ENCODE measurements around the gene OLFM1.
A peak's percentile ranks its signal among the peaks of the same experiment; 100 is the strongest.

Gene OLFM1

DNA sequence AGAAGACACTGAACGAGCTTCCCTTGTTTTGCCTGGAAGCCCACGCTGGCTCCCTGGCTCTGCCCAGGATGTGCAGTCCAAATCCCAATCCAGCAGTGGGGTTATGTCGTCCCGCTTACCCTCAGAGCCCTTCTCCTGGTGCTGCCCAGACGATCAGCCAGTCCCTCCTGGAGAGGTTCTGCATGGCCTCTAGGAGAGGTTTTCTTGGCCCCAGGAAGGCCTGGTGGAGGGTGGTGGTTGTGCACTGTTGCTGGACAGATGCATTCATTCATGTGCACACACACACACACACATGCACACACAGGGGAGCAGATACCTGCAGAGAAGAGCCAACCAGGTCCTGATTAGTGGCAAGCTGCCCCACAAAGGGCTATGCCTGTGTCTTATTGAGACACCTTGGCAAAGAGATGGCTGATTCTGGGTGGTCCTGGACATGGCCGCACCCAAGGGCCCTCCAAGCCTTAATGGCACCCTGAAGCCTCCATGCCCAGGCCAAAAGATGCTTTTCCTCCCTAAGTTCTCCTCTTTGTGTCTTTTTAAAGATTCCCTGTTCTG lies 10.5 kb upstream of the OLFM1 start:
- Histone ChIP-seq H3K4me3 (ENCODE audit: low read length in 2 of 2) (peak overlapping the region in 1 of 2 donors; percentile 78), H3K36me3 (ENCODE audit: control insufficient read depth in 2 of 2, insufficient read depth in 2 of 2, low read length in 2 of 2) (peaks cover 0 to 2% of the 10 kb centered on the region in 2 donors), H3K27ac (ENCODE audit: low read length) (no peak overlapping the region), H3K4me1 (ENCODE audit: control insufficient read depth, insufficient read depth, low read length) (peaks cover 20% of the 10 kb centered on the region), H3K9ac (ENCODE audit: low read length in 2 of 2) (no peak overlapping the region), H3K27me3 (ENCODE audit: control insufficient read depth in 1 of 2, insufficient read depth in 2 of 2, low read length in 2 of 2) (peaks cover 0 to 5% of the 10 kb centered on the region in 2 donors), H3K9me3 (ENCODE audit: control insufficient read depth in 2 of 2, low read length in 2 of 2) (no peaks in the 10 kb centered on the region)

DNA sequence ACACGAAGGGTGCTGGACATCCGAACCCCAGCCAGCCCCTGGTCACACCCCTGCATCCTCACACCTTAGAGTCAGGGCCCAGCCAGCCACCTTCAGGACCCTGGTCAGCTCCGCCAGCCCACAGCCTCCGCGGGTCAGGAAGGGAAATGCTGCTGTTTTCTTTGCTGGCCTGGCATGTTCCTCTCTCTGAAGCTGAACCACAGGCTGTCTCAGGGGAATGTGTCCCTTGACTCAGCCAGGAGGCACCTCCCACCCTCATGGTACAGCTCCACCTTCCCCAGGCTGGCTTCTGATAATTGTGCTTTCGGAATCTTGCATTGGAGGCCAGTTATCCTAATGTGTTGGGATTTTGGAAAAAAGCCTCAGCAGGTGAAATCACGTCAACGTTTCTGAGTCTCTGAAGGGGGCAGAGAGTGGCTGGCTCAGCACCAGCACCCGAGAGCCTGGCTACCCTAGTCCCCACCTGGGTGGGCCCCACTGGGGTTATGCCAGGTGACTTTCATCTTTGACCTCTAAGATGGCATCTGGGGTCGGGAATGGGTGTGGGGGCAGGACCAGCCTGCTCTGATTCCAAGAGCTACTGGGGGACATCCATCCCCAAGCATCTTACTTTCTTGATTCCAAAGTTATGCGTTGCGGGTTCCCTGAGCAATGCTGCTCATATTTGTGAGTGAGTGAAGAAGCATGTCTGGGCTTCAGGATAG lies 9.8 kb upstream of the OLFM1 start:
- peaks cover 0 to 2% of the 10 kb centered on the region in 2 donors for H3K36me3 ChIP-seq (ENCODE audit: control insufficient read depth in 2 of 2, insufficient read depth in 2 of 2, low read length in 2 of 2)
- H3K4me3 ChIP-seq (ENCODE audit: low read length in 2 of 2) = no peak overlapping the region
- no peak overlapping the region for H3K9ac ChIP-seq (ENCODE audit: low read length in 2 of 2)
- peaks cover 0 to 6% of the 10 kb centered on the region in 2 donors for H3K27me3 ChIP-seq (ENCODE audit: control insufficient read depth in 1 of 2, insufficient read depth in 2 of 2, low read length in 2 of 2)
- no peaks in the 10 kb centered on the region for H3K9me3 ChIP-seq (ENCODE audit: control insufficient read depth in 2 of 2, low read length in 2 of 2)
- H3K27ac ChIP-seq (ENCODE audit: low read length) = no peak overlapping the region
- H3K4me1 ChIP-seq (ENCODE audit: control insufficient read depth, insufficient read depth, low read length) = peaks cover 20% of the 10 kb centered on the region

DNA sequence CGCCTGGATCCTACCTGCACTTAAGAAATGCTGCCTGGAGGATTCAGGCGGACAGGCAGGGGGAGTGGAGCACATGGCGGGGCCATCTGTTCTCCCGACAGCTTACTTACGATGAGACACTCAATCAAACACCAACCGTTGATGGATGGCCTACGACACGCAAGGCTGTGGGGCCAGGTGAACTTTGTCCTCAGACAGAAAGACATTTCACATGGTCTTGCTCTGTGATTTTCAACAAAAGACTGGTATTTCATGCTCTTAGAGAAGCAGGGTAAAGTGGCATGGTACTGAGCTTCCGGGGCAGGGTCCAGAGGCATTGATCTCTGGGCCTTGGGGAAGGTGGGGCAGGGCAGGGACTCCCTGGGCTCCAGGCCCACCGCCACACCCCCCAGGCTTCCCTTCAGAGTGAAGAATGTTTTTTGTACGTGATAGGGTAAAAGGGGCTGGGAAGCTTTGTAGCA lies 9.1 kb upstream of the OLFM1 start:
- H3K4me3 ChIP-seq (ENCODE audit: low read length in 2 of 2) = no peak overlapping the region
- peaks cover 0 to 2% of the 10 kb centered on the region in 2 donors for H3K36me3 ChIP-seq (ENCODE audit: control insufficient read depth in 2 of 2, insufficient read depth in 2 of 2, low read length in 2 of 2)
- H3K27ac ChIP-seq (ENCODE audit: low read length) = no peak overlapping the region
- H3K27me3 ChIP-seq (ENCODE audit: control insufficient read depth in 1 of 2, insufficient read depth in 2 of 2, low read length in 2 of 2) = peaks cover 0 to 6% of the 10 kb centered on the region in 2 donors
- no peaks in the 10 kb centered on the region for H3K9me3 ChIP-seq (ENCODE audit: control insufficient read depth in 2 of 2, low read length in 2 of 2)
- peaks cover 21% of the 10 kb centered on the region for H3K4me1 ChIP-seq (ENCODE audit: control insufficient read depth, insufficient read depth, low read length)
- H3K9ac ChIP-seq (ENCODE audit: low read length in 2 of 2) = no peak overlapping the region

DNA sequence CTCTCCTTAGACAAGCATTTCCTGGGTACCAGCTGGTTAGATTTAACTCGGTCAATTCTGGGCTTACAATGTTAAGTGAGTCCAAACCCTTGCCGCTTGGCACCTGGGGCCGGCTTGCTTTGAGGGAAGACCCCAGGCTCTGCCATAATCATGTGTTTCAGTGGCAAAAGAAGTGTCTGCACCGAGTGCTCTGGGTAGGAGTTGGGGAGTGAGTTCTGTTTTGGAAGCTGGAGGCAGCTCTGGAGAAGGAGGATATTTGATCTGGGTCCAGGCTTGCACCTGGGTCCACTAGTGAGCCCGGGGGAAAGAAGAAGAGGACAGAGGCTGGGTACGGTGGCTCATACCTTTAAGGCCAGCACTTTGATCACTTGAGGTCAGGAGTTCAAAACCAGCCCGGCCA lies 8.4 kb upstream of the OLFM1 start:
- peaks cover 0 to 2% of the 10 kb centered on the region in 2 donors for H3K36me3 ChIP-seq (ENCODE audit: control insufficient read depth in 2 of 2, insufficient read depth in 2 of 2, low read length in 2 of 2)
- peaks cover 27% of the 10 kb centered on the region for H3K4me1 ChIP-seq (ENCODE audit: control insufficient read depth, insufficient read depth, low read length)
- H3K27me3 ChIP-seq (ENCODE audit: control insufficient read depth in 1 of 2, insufficient read depth in 2 of 2, low read length in 2 of 2) = peaks cover 0 to 6% of the 10 kb centered on the region in 2 donors
- no peaks in the 10 kb centered on the region for H3K9me3 ChIP-seq (ENCODE audit: control insufficient read depth in 2 of 2, low read length in 2 of 2)
- H3K9ac ChIP-seq (ENCODE audit: low read length in 2 of 2) = no peak overlapping the region
- no peak overlapping the region for H3K4me3 ChIP-seq (ENCODE audit: low read length in 2 of 2)
- H3K27ac ChIP-seq (ENCODE audit: low read length) = no peak overlapping the region

- Histone ChIP-seq H3K27me3 (ENCODE audit: control insufficient read depth in 1 of 2, insufficient read depth in 2 of 2, low read length in 2 of 2) (peaks cover 0 to 6% of the 10 kb centered on the region in 2 donors), H3K4me3 (ENCODE audit: low read length in 2 of 2) (no peak overlapping the region), H3K9ac (ENCODE audit: low read length in 2 of 2) (no peak overlapping the region), H3K9me3 (ENCODE audit: control insufficient read depth in 2 of 2, low read length in 2 of 2) (no peaks in the 10 kb centered on the region), H3K36me3 (ENCODE audit: control insufficient read depth in 2 of 2, insufficient read depth in 2 of 2, low read length in 2 of 2) (peaks cover 0 to 2% of the 10 kb centered on the region in 2 donors), H3K4me1 (ENCODE audit: control insufficient read depth, insufficient read depth, low read length) (peaks cover 26% of the 10 kb centered on the region), H3K27ac (ENCODE audit: low read length) (no peak overlapping the region)
These were observed 7.8 kb upstream of the OLFM1 start for GRCh38 chr9:135079676-135080075.

GRCh38 chr9:135080286-135081263 lies 6.9 kb upstream of the OLFM1 start:
- Histone ChIP-seq H3K27ac (ENCODE audit: low read length) (no peak overlapping the region), H3K9ac (ENCODE audit: low read length in 2 of 2) (no peak overlapping the region), H3K36me3 (ENCODE audit: control insufficient read depth in 2 of 2, insufficient read depth in 2 of 2, low read length in 2 of 2) (peaks cover 0 to 2% of the 10 kb centered on the region in 2 donors), H3K4me1 (ENCODE audit: control insufficient read depth, insufficient read depth, low read length) (peaks cover 23% of the 10 kb centered on the region), H3K4me3 (ENCODE audit: low read length in 2 of 2) (no peak overlapping the region), H3K9me3 (ENCODE audit: control insufficient read depth in 2 of 2, low read length in 2 of 2) (no peaks in the 10 kb centered on the region), H3K27me3 (ENCODE audit: control insufficient read depth in 1 of 2, insufficient read depth in 2 of 2, low read length in 2 of 2) (peaks cover 2 to 7% of the 10 kb centered on the region in 2 donors)

DNA sequence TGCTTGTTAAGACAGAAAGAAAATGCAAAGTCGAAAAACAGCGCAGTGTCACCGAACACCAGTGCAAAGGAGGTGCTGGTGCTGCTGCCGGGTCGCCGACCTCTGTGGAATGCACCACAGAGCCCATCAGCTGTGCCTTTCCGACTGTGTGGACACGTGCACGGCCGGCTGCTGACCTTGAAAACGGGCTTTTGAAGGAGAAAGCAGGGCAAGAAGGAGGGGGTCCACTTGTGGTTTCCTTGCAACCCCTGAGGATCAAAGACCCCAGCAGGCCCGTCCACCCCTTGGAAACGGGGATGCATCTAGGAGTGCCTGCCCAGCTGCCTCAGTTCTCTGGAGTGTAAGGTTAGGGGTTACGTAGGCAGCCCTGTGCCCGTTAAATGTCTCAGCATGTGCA lies 6.2 kb upstream of the OLFM1 start:
- Histone ChIP-seq H3K27ac (ENCODE audit: low read length) (no peak overlapping the region), H3K27me3 (ENCODE audit: control insufficient read depth in 1 of 2, insufficient read depth in 2 of 2, low read length in 2 of 2) (peaks cover 7% of the 10 kb centered on the region in 2 donors), H3K36me3 (ENCODE audit: control insufficient read depth in 2 of 2, insufficient read depth in 2 of 2, low read length in 2 of 2) (peaks cover 0 to 2% of the 10 kb centered on the region in 2 donors), H3K9me3 (ENCODE audit: control insufficient read depth in 2 of 2, low read length in 2 of 2) (no peaks in the 10 kb centered on the region), H3K4me3 (ENCODE audit: low read length in 2 of 2) (no peak overlapping the region), H3K9ac (ENCODE audit: low read length in 2 of 2) (no peak overlapping the region), H3K4me1 (ENCODE audit: control insufficient read depth, insufficient read depth, low read length) (peaks cover 22% of the 10 kb centered on the region)

DNA sequence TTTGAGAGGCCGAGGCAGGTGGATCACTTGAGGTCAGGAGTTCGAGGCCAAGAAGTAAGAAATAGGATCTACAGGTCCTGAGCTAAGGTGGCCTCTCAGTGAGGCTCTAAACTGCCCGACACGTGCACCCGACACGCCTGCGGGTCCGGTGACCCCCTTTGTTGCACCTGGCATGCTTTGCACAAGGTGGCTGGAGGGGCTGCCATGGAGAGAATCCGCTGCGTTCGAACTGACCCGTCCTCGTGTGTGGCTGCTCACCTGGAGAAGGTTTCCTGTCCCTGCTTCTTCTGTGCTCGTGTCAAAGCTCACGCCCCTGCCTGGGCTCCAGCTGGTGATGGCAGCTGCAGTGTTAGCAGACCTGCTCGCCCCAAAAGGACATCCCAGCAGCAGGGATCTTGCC lies 5.7 kb upstream of the OLFM1 start:
- H3K4me1 ChIP-seq (ENCODE audit: control insufficient read depth, insufficient read depth, low read length) = peaks cover 22% of the 10 kb centered on the region
- peaks cover 0 to 2% of the 10 kb centered on the region in 2 donors for H3K36me3 ChIP-seq (ENCODE audit: control insufficient read depth in 2 of 2, insufficient read depth in 2 of 2, low read length in 2 of 2)
- H3K27me3 ChIP-seq (ENCODE audit: control insufficient read depth in 1 of 2, insufficient read depth in 2 of 2, low read length in 2 of 2) = peaks cover 7 to 10% of the 10 kb centered on the region in 2 donors
- H3K27ac ChIP-seq (ENCODE audit: low read length) = no peak overlapping the region
- no peak overlapping the region for H3K9ac ChIP-seq (ENCODE audit: low read length in 2 of 2)
- no peaks in the 10 kb centered on the region for H3K9me3 ChIP-seq (ENCODE audit: control insufficient read depth in 2 of 2, low read length in 2 of 2)
- no peak overlapping the region for H3K4me3 ChIP-seq (ENCODE audit: low read length in 2 of 2)

DNA sequence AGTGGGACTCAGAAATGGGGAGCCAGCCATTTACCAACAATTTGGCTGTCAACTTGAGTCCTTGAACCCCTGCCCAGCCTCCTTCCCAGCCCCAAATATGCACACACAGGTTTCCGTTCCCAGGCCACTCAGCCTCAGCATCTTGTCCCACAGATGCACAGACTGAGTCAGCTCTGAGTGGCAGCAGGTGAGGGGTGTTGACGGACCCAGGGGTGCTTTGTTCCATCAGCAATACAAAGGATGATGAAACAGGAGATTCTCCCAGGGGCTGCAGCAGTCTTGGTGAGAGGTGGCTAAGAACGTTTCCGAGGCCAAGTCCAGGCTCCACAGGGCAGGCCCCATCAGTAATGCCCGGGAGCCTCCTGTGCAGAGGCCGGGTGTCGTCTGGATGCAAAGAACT lies 4.9 kb upstream of the OLFM1 start:
- Histone ChIP-seq H3K9me3 (ENCODE audit: control insufficient read depth in 2 of 2, low read length in 2 of 2) (no peaks in the 10 kb centered on the region), H3K4me3 (ENCODE audit: low read length in 2 of 2) (no peak overlapping the region), H3K4me1 (ENCODE audit: control insufficient read depth, insufficient read depth, low read length) (peaks cover 25% of the 10 kb centered on the region), H3K9ac (ENCODE audit: low read length in 2 of 2) (no peak overlapping the region), H3K36me3 (ENCODE audit: control insufficient read depth in 2 of 2, insufficient read depth in 2 of 2, low read length in 2 of 2) (peaks cover 0 to 2% of the 10 kb centered on the region in 2 donors), H3K27me3 (ENCODE audit: control insufficient read depth in 1 of 2, insufficient read depth in 2 of 2, low read length in 2 of 2) (peaks cover 8 to 15% of the 10 kb centered on the region in 2 donors), H3K27ac (ENCODE audit: low read length) (no peak overlapping the region)

DNA sequence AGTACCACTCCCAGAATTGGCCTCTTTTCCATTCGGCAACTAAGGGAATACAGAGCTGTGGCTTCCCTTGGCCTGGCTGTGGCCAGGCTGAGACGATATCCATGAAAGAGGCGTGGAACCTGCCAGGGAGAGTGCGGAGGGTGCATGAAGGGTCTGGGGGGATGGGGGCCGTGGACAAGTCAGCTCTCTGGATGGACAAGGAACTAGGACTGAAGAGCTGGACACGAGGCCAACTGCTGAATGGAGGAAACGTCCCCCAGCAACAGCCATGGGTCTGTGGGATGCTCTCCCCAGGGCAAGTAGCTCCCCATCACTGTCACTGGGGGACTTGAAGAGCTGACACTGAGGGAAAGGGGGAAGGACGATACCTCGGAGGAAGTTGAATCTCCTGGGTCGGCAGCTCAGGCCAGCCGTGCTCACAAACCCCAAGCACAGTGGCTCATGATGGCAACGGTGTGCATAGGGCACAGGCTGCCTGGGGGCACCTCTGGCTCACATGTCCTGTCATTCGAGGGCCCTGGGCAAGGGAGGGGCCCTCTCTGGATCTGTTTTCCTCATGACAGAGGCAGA lies 4.1 kb upstream of the OLFM1 start:
- Histone ChIP-seq H3K4me3 (ENCODE audit: low read length in 2 of 2) (no peak overlapping the region), H3K9ac (ENCODE audit: low read length in 2 of 2) (no peak overlapping the region), H3K9me3 (ENCODE audit: control insufficient read depth in 2 of 2, low read length in 2 of 2) (no peaks in the 10 kb centered on the region), H3K4me1 (ENCODE audit: control insufficient read depth, insufficient read depth, low read length) (peaks cover 30% of the 10 kb centered on the region), H3K27ac (ENCODE audit: low read length) (no peak overlapping the region), H3K27me3 (ENCODE audit: control insufficient read depth in 1 of 2, insufficient read depth in 2 of 2, low read length in 2 of 2) (peaks cover 6 to 21% of the 10 kb centered on the region in 2 donors), H3K36me3 (ENCODE audit: control insufficient read depth in 2 of 2, insufficient read depth in 2 of 2, low read length in 2 of 2) (peaks cover 0 to 2% of the 10 kb centered on the region in 2 donors)
